D721Med (cell line): ENCODE results near the gene FOXC2.

Source experiments
- DNase-seq: peaks from one replicate; pipeline ENCODE4 v3.0.0; 2011; ENCODE audit warnings: low spot score; ENCODE audit not compliant: insufficient read length
- FAIRE-seq: peaks from 2 replicates; lab custom pipeline; 2011; peaks lifted over from hg19 to GRCh38; lab: Jason Lieb, UNC
- TF ChIP-seq, protein P1 (sequence below): IDR thresholded peaks from 2 replicates; pipeline ENCODE4 v1.5.1; 2012; ENCODE audit warnings: mild to moderate bottlenecking, control low read depth; ENCODE audit not compliant: insufficient read depth; ENCODE audit errors: missing control alignments

The FOXC2 gene

DNA sequence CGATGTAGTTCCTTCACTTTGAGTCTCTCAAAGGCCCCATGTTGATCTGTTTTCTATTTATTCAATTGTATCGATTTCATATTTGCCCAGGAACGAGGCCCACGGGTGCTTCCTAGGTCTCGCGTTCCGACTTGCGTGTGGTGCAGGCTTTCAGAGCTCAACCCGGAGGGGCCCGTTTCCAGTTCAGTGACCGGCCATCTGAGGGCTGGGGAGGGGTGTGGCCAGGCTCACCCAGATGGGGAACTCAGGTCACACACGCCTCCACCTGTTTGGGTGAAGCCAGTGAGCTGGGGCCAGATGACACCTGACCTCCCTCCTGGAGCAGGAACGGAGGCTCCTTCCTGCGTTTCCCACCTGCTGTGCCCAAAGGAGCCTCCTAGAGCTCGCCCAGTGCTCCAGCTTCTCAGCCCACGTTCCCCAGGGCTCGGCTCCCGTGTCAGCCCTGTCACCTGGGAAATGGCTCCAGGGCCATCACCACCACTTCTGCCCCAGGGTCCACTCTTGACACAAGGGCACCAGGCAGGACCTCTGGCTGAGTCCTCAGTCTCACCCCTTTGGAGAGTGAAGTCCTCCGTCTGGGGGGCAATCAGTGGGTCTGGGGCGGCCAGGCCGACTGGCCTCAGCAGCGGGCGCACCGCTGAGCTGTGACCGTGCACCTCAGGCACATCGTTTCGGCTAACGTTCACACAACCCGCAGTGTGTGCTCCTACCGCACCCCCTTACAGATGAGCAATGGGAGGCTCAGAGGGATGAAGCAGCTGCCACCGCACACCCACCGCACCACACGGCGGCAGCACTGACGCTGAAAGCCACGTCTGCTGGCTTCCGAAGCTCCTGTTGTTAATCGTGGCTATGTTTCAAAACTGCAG lies 38.3 kb upstream of the FOXC2 start:
- FAIRE-seq, result no peak
- TF ChIP-seq, protein P1, sequence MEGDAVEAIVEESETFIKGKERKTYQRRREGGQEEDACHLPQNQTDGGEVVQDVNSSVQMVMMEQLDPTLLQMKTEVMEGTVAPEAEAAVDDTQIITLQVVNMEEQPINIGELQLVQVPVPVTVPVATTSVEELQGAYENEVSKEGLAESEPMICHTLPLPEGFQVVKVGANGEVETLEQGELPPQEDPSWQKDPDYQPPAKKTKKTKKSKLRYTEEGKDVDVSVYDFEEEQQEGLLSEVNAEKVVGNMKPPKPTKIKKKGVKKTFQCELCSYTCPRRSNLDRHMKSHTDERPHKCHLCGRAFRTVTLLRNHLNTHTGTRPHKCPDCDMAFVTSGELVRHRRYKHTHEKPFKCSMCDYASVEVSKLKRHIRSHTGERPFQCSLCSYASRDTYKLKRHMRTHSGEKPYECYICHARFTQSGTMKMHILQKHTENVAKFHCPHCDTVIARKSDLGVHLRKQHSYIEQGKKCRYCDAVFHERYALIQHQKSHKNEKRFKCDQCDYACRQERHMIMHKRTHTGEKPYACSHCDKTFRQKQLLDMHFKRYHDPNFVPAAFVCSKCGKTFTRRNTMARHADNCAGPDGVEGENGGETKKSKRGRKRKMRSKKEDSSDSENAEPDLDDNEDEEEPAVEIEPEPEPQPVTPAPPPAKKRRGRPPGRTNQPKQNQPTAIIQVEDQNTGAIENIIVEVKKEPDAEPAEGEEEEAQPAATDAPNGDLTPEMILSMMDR, result no peak
- no peak for DNase-seq

DNA sequence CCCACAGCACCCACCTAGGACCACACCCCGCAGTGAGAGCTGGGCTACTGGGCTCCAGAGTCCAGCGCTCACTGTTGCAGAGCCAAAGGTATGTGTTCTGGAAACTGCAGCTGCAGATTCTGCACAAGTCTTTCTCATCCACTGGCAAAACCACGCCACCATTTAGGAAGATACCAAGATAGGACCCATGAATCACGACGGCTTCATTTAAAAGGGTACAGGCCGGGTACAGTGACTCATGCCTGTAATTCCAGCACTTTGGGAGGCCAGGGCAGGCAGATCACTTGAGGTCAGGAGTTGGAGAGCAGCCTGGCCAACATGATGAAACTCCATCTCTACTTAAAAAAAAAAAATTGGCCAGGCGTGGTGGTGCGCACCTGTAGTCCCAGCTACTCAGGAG lies 37.5 kb upstream of the FOXC2 start:
- FAIRE-seq (no peak), DNase-seq (no peak)
- TF ChIP-seq, protein P1, result no peak

DNA sequence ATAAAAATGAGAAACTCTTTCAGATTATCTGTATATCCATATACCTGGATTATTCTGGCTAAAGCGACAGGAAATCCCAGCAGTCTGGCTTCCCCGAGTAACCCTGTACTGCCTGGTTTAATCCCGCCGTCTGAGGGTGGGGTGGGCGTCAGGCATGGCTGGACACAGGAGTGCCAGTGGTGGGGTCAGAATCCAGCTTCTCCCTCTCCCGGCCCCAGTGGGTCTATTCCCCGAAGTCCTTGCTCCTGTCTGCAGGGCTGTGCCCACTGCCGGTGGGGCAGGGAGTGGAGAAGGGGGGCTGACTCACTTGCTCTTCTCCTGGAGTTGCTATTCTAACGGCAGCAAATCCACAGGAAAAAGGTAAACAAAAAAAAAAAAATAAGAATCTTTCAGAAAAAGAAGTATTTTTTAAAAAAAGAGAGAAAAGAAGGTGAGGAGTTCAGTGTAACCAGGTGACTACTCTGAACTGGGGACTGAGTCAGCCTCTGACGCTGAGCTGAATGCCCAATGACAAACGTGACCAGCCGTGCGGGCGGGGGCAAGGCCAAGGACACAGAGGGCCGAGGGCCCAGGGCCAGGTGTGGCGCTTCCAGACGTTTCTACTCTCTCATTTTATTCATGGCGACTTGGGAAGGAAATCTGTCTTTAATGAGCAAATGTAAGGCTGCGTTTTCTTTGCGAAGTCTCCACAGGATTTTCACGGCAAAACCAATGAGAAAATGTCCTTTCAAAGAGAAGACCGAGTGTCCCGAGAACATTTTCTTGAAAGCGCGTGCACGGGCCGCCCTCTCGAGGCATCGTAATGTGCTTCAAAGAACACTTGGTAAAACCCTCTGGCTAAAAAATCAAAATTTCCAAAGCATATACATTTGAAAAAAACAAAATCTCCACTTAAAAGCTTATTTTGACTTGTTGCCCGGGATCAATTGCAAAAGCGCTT lies 36.1 kb upstream of the FOXC2 start:
- DNase-seq, result no peak
- TF ChIP-seq, protein P1, result no peak
- FAIRE-seq, result no peak

DNA sequence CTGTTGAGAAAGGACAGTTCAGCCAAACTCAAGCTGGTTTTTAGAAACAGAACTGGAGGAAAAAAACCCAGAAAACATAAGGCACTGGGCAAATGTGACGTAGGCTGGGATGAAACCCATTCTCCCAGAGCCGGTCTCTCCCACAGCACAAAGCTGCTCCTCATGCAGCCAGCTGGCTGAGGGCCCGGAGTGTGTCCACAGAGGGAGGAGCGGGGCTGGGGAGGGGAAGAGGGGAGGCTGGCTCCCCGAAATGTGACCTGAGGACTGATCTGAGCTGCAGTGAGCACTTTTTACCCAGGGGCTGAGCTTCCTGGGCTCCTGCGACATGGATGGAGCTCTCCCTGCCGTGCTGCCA lies 35.5 kb upstream of the FOXC2 start:
- no peak for FAIRE-seq
- TF ChIP-seq, protein P1, result no peak
- DNase-seq, result no peak

DNA sequence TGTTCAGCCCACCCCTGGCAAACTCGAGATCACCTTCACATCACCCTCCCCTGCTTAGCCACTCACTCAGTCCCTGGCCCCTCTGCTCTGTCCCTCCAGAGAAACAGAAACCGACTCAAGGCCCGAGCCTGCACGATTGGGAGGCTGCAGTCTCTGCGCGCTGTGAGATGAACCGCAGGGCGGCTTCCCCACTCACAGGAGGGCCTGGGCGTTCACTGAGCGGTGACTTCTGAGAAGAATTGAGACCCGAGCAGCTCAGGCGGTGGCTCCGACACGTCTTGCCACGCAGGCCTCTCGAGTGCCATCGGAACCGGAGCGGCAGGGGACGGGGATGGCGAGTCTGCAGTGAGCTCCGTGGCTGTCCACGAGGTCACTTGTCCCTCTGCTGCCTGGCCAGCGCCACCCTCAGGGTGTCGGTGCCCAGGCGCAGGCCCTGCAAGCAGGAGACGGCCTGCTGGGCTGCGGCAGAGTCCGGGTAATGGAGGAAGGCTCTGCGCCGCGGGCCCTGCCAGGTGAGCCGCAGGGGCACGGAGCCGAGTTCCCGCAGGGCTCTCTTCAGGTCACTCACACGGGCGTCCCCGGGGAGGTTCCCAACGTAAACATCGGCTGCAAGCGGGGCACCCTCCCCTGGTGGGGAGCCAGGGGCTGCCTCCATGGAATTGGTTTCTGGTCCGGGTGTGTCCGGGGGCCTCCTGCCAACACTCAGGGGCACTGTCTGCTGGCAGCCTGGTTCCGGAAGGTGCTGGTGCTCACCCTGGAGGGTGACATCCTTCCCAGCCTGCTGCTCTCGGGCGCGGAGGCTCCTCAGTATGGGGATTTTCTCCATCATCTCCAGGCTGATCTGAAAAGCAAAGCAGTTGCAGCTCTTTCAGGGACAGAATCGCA lies 34.7 kb upstream of the FOXC2 start:
- FAIRE-seq, result no peak
- DNase-seq, result no peak
- TF ChIP-seq, protein P1, result no peak

DNA sequence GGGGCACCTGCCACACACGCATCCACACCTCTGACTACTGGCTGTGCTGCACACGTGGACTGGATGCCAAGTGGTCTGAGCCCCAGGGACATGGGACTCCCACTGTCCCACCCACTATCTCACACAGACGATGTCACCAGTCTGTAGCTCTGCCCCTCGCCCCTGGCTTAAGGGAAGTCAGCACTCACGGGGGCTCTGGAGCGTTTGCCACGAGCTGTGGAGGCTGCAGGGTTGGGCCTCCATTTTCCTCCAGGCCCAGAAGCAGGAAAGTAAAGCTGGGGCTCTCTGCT lies 34.2 kb upstream of the FOXC2 start:
- DNase-seq (no peak), FAIRE-seq (no peak)
- TF ChIP-seq, protein P1, result no peak
